Measurements from ENCODE around the gene AFDN. TPM values are rescaled to one million over a fixed set of nuclear protein-coding genes. Genes with fewer than 3 reads are reported as not detected.

AFDN gene
- total and polyA plus RNA-seq, 2 experiments from 2014 or later: 66.9 to 200 TPM

- Histone ChIP-seq H3K36me3 (ENCODE audit: insufficient read depth) (peaks cover 13% of the 10 kb centered on the region; the same call in 1 of the 2 replicates), H3K4me2 (no peak overlapping the region), H2AFZ (no peak overlapping the region), H3K9me2 (ENCODE audit: insufficient read depth) (no peaks in the 10 kb centered on the region), H3K27me3 (ENCODE audit: insufficient read depth) (no peaks in the 10 kb centered on the region), H3K79me2 (replicated peaks; ENCODE audit: insufficient read depth) (peaks cover 4% of the 10 kb centered on the region; the same call in 1 of the 2 replicates), H3F3A (replicated peaks; ENCODE audit: low read depth) (no peaks in the 10 kb centered on the region), H4K20me1 (replicated peaks; ENCODE audit: insufficient read depth) (no peaks in the 10 kb centered on the region; the same call in 1 of the 2 replicates), H3K27ac (ENCODE audit: low read depth) (no peak overlapping the region), H3K4me1 (ENCODE audit: insufficient read depth) (peaks cover 22% of the 10 kb centered on the region), H3K4me3 (no peak overlapping the region)
- ATAC-seq (no peak), DNase-seq (ENCODE audit: low spot score) (no peak)
- H3K27me3 Mint-ChIP-seq (ENCODE audit: insufficient read depth, low read depth, poor library complexity): no peaks in the 10 kb centered on the region
- no peak for TF ChIP-seq REST (IDR thresholded peaks at IDR 0.05; ENCODE audit: unreplicated experiment)
- no peak overlapping the region for H3K27ac Mint-ChIP-seq
- H3K36me3 Mint-ChIP-seq (ENCODE audit: low read depth): peaks cover 56% of the 10 kb centered on the region
- no peak overlapping the region for H3K4me3 Mint-ChIP-seq
- no peaks in the 10 kb centered on the region for H3K9me3 Mint-ChIP-seq
- peaks cover 34% of the 10 kb centered on the region for H3K4me1 Mint-ChIP-seq
Observed at GRCh38 chr6:167882244-167882643, 55.5 kb downstream of the AFDN start.

DNA sequence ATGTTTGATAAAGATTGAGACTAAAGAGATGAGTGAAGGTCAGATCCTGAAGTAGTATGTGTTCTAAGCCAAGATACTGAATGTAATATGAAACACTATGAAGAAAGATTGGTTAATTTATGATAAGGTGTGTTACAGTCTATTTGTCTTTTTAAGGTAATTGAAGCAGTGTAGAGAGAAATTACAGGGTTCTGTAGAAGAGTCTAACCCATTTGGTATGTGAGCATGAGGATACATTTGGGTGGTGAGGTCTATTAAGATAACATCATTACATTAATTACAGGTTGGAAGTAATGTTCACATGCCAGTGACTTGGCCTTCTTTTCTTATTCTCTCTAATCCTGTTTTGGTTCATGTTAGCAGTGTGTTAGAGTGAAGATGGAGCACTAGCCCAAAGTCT is 61.4 kb downstream of the AFDN start:
- Histone ChIP-seq H3K27ac (ENCODE audit: low read depth) (no peak overlapping the region), H3K27me3 (ENCODE audit: insufficient read depth) (no peaks in the 10 kb centered on the region), H4K20me1 (replicated peaks; ENCODE audit: insufficient read depth) (no peaks in the 10 kb centered on the region), H3F3A (replicated peaks; ENCODE audit: low read depth) (no peaks in the 10 kb centered on the region), H3K36me3 (ENCODE audit: insufficient read depth) (0 out of 2 replicates have a peak, but pooled peaks cover 7% of the 10 kb centered on the region), H3K4me1 (ENCODE audit: insufficient read depth) (peaks cover 11% of the 10 kb centered on the region; the same call in 1 of the 2 replicates), H3K4me2 (no peak overlapping the region), H3K9me2 (ENCODE audit: insufficient read depth) (no peaks in the 10 kb centered on the region), H3K79me2 (replicated peaks; ENCODE audit: insufficient read depth) (no peaks in the 10 kb centered on the region; the same call in 1 of the 2 replicates), H3K4me3 (no peak overlapping the region), H2AFZ (no peak overlapping the region)
- Mint-ChIP-seq H3K27me3 (ENCODE audit: insufficient read depth, low read depth, poor library complexity) (peaks cover 4% of the 10 kb centered on the region), H3K9me3 (no peaks in the 10 kb centered on the region), H3K4me1 (peaks cover 8% of the 10 kb centered on the region), H3K36me3 (ENCODE audit: low read depth) (peaks cover 27% of the 10 kb centered on the region), H3K27ac (no peak overlapping the region), H3K4me3 (no peak overlapping the region)
- ATAC-seq (no peak), DNase-seq (ENCODE audit: low spot score) (no peak)
- no peak for TF ChIP-seq ZNF462 (CRISPR knock-in tag; IDR thresholded peaks at IDR 0.05)
- TF ChIP-seq, protein P1, sequence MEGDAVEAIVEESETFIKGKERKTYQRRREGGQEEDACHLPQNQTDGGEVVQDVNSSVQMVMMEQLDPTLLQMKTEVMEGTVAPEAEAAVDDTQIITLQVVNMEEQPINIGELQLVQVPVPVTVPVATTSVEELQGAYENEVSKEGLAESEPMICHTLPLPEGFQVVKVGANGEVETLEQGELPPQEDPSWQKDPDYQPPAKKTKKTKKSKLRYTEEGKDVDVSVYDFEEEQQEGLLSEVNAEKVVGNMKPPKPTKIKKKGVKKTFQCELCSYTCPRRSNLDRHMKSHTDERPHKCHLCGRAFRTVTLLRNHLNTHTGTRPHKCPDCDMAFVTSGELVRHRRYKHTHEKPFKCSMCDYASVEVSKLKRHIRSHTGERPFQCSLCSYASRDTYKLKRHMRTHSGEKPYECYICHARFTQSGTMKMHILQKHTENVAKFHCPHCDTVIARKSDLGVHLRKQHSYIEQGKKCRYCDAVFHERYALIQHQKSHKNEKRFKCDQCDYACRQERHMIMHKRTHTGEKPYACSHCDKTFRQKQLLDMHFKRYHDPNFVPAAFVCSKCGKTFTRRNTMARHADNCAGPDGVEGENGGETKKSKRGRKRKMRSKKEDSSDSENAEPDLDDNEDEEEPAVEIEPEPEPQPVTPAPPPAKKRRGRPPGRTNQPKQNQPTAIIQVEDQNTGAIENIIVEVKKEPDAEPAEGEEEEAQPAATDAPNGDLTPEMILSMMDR (conservative IDR thresholded peaks at IDR 0.05; ENCODE audit: low read depth in 2 of 2): no peak
- TF ChIP-seq EZH2phosphoT487 (IDR thresholded peaks at IDR 0.05; ENCODE audit: unreplicated experiment): no peak
- no peak for TF ChIP-seq CREB1 (CRISPR knock-in tag; IDR thresholded peaks at IDR 0.05; ENCODE audit: low read depth)
- TF ChIP-seq REST (IDR thresholded peaks at IDR 0.05; ENCODE audit: unreplicated experiment): no peak
